IPS-15b (cell line): ENCODE measurements around the gene NSMCE3.

ENCODE experiments used
- H3K27me3 ChIP-seq: one replicate; pipeline ENCODE4 v1.6.1; 2013; ENCODE audit warnings: low read length; ENCODE audit not compliant: control insufficient read depth, insufficient read depth
- H3K36me3 ChIP-seq: one replicate; pipeline ENCODE4 v1.6.1; 2013; ENCODE audit warnings: low read length; ENCODE audit not compliant: control insufficient read depth, insufficient read depth
- H3K4me1 ChIP-seq: one replicate; pipeline ENCODE4 v1.6.1; 2013; ENCODE audit warnings: mild to moderate bottlenecking, low read length; ENCODE audit not compliant: control insufficient read depth, insufficient read depth
- H3K4me3 ChIP-seq: one replicate; pipeline ENCODE4 v1.5.1; 2013; ENCODE audit warnings: low read depth, low read length
- H3K9ac ChIP-seq: one replicate; pipeline ENCODE4 v1.6.1; 2013; ENCODE audit warnings: low read depth, mild to moderate bottlenecking, low read length
- H3K9me3 ChIP-seq: one replicate; pipeline ENCODE4 v1.6.1; 2013; ENCODE audit warnings: mild to moderate bottlenecking, low read length; ENCODE audit not compliant: control insufficient read depth, insufficient read depth

Gene NSMCE3

DNA sequence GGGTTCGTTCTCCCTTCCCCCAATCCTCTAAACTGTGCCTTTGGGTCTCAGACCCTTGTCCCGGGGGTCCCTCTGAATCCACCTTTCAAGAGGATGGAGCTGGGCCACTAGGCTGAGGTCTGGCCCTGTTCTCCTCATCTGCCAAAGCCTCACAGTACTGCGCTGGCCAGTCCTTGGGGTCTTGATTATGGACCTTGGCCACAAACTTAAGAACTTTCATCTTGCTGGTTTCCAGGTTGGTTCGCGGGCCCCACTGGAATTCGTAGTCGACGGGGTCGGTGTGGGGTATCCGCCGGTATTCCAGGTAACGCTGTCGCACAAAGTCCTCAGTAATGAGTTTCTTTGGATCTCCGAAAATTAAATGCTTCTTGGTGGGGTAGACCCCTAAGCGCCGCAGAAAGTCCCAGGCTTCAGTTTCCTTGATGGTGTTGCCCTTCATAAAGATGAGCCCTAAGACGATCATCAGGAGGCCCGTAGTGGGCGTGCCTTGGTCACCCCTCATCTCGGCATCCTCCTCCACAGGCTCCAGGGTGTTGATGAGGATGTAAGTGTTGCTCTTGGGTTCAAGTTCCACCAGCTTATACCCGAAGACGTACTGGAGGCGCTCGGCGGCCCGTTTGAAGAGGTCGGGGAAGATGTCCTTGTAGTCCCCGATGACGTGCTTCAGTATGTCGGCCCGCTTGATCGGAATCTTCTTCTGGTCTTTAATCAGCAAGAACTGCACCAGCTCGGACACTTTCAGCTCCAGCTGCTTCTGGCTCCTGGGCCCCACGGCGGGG is 727 bp downstream of the NSMCE3 start:
- no peaks in the 10 kb centered on the region for H3K9me3 ChIP-seq
- H3K36me3 ChIP-seq, result no peaks in the 10 kb centered on the region
- peak overlapping the region; percentile 95 for H3K4me3 ChIP-seq
- H3K27me3 ChIP-seq, result no peaks in the 10 kb centered on the region
- peak overlapping the region; percentile 12 for H3K9ac ChIP-seq
- H3K4me1 ChIP-seq, result peaks cover 9% of the 10 kb centered on the region

DNA sequence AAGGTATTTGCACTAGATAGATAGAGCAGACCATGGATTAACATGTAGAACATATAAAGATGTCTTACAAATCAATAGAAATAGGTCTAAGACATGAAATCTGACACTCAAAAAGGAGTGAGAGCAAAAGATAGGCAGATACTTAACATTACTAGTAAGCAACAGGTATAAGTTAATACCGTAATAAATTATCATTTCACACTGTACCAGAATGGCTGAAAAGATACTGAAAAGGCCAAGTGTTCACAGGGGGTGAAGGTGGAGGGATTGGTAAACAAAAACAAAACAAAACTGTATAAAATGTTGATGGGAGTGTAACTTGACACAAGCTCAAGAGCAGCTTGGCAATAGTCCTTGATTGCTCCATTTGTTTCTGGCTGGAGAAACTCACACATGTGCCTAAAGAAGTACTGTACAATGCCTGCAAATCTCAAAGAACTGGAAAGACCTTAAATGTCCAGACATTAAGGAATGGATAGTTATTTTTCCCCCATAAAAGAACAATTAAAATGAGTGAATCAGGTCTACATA is 3.5 kb downstream of the NSMCE3 start:
- H3K4me1 ChIP-seq, result peaks cover 9% of the 10 kb centered on the region
- H3K4me3 ChIP-seq, result no peak overlapping the region
- no peak overlapping the region for H3K9ac ChIP-seq
- no peaks in the 10 kb centered on the region for H3K9me3 ChIP-seq
- no peaks in the 10 kb centered on the region for H3K36me3 ChIP-seq
- no peaks in the 10 kb centered on the region for H3K27me3 ChIP-seq

DNA sequence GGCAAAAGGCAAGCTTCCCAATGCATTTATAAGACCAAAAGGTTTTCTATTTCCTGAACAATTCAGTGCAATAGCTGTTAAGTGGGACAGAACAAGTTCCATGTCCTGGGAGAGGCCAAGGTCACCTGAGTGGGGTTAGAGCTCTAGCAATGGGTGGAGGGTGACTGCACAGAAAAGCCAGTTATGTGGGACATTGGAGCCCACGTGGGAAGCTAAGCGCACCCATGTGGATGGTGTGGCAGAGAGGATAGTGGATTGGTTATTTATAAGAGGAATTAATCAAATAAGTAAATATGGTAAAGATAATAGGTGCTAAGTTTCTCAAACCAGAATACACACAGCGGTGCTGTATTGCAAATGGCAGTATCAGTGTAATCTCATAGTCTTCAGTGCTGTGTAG is 6.3 kb downstream of the NSMCE3 start:
- Histone ChIP-seq H3K27me3 (no peaks in the 10 kb centered on the region), H3K4me1 (peaks cover 9% of the 10 kb centered on the region), H3K9ac (no peak overlapping the region), H3K36me3 (no peaks in the 10 kb centered on the region), H3K4me3 (no peak overlapping the region), H3K9me3 (no peaks in the 10 kb centered on the region)

DNA sequence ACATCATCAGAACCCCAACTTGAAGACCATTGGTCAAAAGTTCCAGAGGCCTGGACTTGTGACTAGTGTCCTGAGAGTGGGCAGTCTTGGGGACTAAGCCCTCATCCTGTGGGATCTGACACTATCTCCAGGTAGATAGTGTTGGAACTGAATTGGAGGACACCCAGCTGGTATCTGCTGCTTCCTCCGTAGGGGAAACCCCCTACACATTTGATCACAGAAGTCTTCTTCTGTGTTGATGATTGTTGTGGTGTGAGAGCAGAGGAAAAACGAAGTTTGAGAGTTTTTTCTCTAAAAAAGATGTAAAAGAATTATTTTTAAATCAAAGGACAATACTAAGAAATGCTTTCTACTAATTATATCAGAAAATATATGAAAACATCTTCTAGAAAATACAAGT is 6.9 kb downstream of the NSMCE3 start:
- Histone ChIP-seq H3K9ac (no peak overlapping the region), H3K4me1 (peaks cover 7% of the 10 kb centered on the region), H3K4me3 (no peak overlapping the region), H3K27me3 (no peaks in the 10 kb centered on the region), H3K36me3 (no peaks in the 10 kb centered on the region), H3K9me3 (no peaks in the 10 kb centered on the region)

DNA sequence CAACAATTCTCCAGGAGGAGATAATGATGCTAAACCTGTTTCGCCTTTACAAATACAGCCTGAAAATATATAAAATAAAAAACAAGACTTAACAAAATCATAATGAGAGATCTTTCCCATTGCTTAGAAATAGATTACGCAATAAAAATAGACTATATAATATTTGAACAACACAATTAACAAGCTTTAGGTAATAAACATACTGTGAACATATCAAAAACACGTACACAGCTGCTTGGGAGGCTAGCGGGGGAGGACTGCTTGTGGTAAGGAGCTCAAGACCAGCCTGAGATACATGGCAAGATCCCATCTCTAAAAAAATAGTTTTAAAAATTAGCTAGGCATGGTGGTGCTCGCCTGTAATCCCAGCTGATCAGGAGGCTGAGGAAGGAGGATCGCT is 8.7 kb downstream of the NSMCE3 start:
- Histone ChIP-seq H3K27me3 (no peaks in the 10 kb centered on the region), H3K36me3 (no peaks in the 10 kb centered on the region), H3K4me3 (no peak overlapping the region)

DNA sequence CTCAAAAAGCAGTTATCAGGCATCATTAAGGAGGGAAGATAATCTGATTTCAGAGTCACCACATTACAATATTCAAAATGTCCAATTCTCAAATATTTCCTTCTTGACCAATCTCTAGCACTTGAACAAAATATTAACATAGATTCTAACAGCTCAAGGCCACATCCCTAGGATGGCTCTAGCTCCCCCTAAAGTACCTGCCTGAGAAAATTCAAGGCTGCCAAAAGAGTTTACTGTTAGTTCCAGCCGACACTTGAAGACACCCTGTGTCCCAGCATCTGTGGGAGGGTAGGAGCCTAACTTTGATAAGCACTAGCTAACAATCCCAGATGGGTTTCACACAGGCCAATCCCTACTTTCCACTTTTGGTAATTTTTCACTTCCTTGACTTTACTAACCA is 10.4 kb downstream of the NSMCE3 start:
- H3K27me3 ChIP-seq, result no peaks in the 10 kb centered on the region
- H3K36me3 ChIP-seq, result no peaks in the 10 kb centered on the region
- H3K4me3 ChIP-seq, result no peak overlapping the region
- H3K4me1 ChIP-seq, result no peaks in the 10 kb centered on the region
- no peak overlapping the region for H3K9ac ChIP-seq
- no peaks in the 10 kb centered on the region for H3K9me3 ChIP-seq

More for the DNA sequence above, 8.7 kb downstream of the NSMCE3 start:
- Histone ChIP-seq H3K9me3 (no peaks in the 10 kb centered on the region), H3K9ac (no peak overlapping the region), H3K4me1 (no peaks in the 10 kb centered on the region)

DNA sequence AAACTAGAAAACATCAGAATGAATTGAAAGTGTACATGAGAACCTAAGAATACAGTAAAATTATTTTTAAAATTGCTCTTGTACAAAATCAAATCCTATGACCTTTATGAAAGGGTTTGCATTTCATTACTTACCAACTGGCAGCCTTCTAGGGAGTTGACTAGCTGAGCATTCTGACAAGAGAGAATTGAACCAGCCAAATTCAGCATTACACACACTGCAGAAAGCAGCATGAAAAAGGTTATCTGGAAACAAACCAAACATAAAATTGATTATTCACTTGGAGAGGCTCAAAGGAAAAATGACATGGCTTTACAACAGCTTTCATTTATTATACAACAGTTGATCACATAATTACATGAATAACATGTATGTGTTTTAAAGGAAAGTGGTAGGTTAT is 17.4 kb downstream of the NSMCE3 start:
- no peak overlapping the region for H3K9ac ChIP-seq
- no peaks in the 10 kb centered on the region for H3K27me3 ChIP-seq
- H3K4me3 ChIP-seq, result no peak overlapping the region
- no peaks in the 10 kb centered on the region for H3K36me3 ChIP-seq
- H3K4me1 ChIP-seq, result no peaks in the 10 kb centered on the region
- no peaks in the 10 kb centered on the region for H3K9me3 ChIP-seq

DNA sequence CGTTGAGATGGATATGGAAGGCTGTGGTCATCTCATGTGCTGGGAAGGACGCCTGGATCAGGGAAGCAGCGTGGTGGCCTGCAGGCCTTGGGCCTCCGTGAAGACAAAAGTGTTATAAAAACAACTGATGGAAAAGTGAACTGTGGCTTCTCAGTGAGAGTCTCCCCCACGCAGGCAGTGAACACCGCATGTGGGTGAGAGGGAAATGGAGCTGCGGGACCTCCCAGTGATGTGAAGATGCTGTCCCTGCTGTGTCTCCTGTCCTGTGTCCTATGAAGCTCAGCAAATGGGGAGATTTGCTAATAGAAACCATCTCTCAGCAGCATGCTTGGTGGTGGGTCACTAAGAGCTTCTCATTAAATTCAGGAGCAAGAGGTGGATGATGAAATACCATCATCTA is 25.1 kb downstream of the NSMCE3 start:
- no peaks in the 10 kb centered on the region for H3K36me3 ChIP-seq
- H3K27me3 ChIP-seq, result no peaks in the 10 kb centered on the region
- no peak overlapping the region for H3K4me3 ChIP-seq
- H3K9ac ChIP-seq, result no peak overlapping the region
- H3K9me3 ChIP-seq, result no peaks in the 10 kb centered on the region
- no peaks in the 10 kb centered on the region for H3K4me1 ChIP-seq

DNA sequence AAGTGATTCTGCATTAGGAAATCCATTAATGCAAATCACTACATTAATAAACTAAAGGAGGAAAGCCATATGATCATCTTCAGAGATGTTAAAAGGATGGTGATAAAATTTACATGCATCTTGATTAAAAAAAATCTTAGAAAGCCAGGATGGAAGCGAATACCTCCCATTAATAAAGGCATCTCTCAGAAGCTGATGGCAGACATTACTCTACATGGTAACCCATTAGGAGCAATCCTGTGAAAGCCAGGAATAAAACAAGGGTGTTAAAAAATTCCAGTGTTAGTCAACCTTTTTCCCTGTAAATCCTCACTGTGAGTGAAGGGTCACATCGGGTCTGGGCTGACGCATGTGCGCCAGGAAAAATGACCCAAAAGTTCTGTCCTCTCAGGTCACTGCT is 25.5 kb downstream of the NSMCE3 start:
- no peak overlapping the region for H3K9ac ChIP-seq

DNA sequence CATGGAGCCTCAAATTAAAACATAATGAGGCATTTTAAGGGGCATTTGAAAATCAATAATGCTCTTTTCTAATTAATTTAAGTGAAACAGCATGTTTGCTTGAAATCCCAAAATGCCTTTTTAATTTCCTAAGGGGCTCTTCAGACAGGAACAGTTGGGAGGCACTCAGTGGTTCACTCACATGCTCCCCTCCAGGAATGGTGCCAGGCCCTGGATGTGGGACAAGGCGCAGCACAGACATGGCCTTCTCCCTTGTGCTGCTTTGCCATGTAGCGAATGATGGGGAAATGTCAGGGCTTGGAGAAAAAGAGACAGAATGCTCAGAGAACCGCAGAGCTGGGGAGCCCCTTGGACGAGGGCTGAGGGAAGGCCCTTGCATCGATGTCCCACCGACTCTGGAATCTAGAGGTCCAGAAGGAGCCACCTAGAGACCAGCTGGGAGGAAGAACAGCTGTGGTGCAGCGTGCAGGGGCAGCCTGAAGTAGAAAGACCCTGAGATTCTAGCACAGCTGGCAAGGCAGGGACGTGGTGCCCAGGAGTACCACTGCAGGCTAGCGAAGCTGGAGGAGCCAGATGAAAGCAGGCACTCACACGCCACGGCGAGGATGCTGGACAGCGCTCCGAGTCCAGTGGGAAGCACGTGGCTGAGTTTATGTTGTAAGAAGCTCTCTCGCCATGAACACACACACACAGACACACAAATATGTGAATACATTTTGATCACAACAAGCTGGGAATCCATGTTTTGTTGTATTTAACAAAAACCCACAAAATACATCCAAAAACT is 27.0 kb downstream of the NSMCE3 start:
- H3K9me3 ChIP-seq, result no peaks in the 10 kb centered on the region
- H3K27me3 ChIP-seq, result no peaks in the 10 kb centered on the region
- no peaks in the 10 kb centered on the region for H3K36me3 ChIP-seq
- no peak overlapping the region for H3K9ac ChIP-seq
- no peak overlapping the region for H3K4me3 ChIP-seq
- no peaks in the 10 kb centered on the region for H3K4me1 ChIP-seq

More for the DNA sequence above, 25.5 kb downstream of the NSMCE3 start:
- no peaks in the 10 kb centered on the region for H3K36me3 ChIP-seq
- H3K27me3 ChIP-seq, result no peaks in the 10 kb centered on the region
- no peaks in the 10 kb centered on the region for H3K9me3 ChIP-seq
- no peak overlapping the region for H3K4me3 ChIP-seq
- no peaks in the 10 kb centered on the region for H3K4me1 ChIP-seq

DNA sequence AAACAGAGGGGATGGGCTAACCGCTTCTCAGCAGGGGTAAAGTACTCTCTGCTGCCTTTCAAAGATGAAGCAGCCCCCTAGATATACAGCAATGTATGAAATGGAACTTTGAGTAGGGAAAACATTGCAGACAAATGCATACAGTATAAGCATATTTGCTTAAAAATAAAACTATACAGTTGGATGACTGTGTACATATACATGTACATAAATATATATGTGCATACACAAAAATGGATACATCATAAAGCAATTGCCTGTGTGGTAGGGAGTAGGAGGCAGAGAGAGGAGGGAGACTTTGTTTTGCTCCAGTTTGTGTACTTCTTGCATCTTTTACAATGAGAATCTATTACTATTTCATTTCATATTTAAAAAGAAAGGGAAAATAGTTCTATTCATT is 28.4 kb downstream of the NSMCE3 start:
- Histone ChIP-seq H3K9me3 (no peaks in the 10 kb centered on the region), H3K4me1 (no peaks in the 10 kb centered on the region), H3K9ac (no peak overlapping the region), H3K36me3 (no peaks in the 10 kb centered on the region), H3K4me3 (no peak overlapping the region), H3K27me3 (no peaks in the 10 kb centered on the region)

DNA sequence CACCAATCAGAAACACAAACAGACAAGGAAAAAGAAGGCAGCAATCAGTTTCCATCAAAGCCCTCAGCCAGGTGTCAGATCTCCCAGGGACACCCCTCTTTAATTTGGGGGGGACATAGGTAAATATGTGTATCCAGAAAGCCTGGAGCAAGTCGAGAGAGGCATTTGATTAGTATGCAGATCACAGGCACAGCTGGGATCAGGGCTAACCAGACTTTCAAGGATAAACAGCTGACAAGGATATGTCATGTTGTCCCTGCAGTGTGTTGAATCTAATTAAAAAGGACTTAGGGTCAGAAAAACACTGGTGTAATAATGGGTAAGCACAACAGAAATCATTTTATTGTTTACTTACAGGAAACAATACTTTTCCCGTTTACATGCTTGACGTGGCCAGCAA is 30.2 kb downstream of the NSMCE3 start:
- no peaks in the 10 kb centered on the region for H3K9me3 ChIP-seq
- H3K4me1 ChIP-seq, result no peaks in the 10 kb centered on the region
- no peak overlapping the region for H3K4me3 ChIP-seq
- no peaks in the 10 kb centered on the region for H3K36me3 ChIP-seq
- H3K27me3 ChIP-seq, result no peaks in the 10 kb centered on the region
- H3K9ac ChIP-seq, result no peak overlapping the region
